Erythroblast (primary cell): ENCODE data around the gene ANP32B.
"Not testable (repeated sequence)": the region's sequence is repeated elsewhere in the genome, so short reads cannot be mapped to it uniquely, and the experiment has no call there.

ENCODE experiments used
- DNase-seq, 2 experiments: peaks; one replicate each; lab custom pipeline; 2025; lab: John Stamatoyannopoulos, UW
- GATA1 ChIP-seq: IDR thresholded peaks from 2 replicates; pipeline ENCODE4 v1.6.1; 2011; ENCODE audit warnings: low read depth, mild to moderate bottlenecking, control low read depth, low read length, moderate library complexity
- POLR2A ChIP-seq: IDR thresholded peaks from 2 replicates; pipeline ENCODE4 v1.6.1; 2011; ENCODE audit warnings: mild to moderate bottlenecking, low read length

The ANP32B gene

DNA sequence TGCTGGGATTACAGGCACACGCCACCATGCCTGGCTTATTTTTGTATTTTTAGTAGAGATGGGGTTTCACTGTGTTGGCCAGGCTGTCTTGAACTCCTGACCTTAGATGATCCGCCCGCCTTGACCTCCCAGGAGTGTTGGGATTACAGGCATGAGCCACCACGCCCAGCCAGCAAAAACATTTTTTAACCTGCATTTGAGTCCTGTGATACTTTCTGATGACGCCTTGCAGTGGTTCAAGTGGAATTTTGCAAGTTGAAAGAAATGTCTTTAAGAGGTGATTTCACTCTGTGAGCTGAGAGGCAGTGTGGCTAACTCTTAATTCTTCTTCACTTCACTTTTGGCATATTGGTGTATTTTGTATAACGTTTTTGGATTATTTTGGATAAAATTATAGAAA lies 9.1 kb downstream of the ANP32B start:
- no peak for DNase-seq
- TF ChIP-seq GATA1 (no peak), POLR2A (no peak)

- TF ChIP-seq GATA1 (no peak), POLR2A (no peak)
- DNase-seq = no peak
Measured at GRCh38 chr9:97993000-97993399, 9.9 kb downstream of the ANP32B start.

GRCh38 chr9:97994703-97995102 lies 11.6 kb downstream of the ANP32B start:
- TF ChIP-seq POLR2A = no peak
- no peak for TF ChIP-seq GATA1
- DNase-seq = no peak

DNA sequence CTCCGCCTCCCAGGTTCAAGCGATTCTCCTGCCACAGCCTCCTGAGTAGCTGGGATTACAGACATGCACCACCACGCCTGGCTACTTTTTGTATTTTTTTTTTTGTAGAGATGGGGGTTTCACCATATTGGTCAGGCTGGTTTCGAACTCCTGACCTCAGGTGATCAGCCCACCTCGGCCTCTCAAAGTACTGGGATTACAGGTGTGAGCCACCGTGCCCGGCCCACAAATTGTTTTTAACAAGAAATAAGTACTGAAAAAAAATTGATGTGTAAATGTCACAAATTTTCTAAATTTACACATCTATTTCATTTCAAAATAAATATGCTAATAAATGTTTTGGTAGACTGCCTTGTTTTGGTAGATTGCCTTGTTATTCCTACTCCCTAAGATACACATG lies 13.5 kb downstream of the ANP32B start:
- DNase-seq = not testable (repeated sequence)

DNA sequence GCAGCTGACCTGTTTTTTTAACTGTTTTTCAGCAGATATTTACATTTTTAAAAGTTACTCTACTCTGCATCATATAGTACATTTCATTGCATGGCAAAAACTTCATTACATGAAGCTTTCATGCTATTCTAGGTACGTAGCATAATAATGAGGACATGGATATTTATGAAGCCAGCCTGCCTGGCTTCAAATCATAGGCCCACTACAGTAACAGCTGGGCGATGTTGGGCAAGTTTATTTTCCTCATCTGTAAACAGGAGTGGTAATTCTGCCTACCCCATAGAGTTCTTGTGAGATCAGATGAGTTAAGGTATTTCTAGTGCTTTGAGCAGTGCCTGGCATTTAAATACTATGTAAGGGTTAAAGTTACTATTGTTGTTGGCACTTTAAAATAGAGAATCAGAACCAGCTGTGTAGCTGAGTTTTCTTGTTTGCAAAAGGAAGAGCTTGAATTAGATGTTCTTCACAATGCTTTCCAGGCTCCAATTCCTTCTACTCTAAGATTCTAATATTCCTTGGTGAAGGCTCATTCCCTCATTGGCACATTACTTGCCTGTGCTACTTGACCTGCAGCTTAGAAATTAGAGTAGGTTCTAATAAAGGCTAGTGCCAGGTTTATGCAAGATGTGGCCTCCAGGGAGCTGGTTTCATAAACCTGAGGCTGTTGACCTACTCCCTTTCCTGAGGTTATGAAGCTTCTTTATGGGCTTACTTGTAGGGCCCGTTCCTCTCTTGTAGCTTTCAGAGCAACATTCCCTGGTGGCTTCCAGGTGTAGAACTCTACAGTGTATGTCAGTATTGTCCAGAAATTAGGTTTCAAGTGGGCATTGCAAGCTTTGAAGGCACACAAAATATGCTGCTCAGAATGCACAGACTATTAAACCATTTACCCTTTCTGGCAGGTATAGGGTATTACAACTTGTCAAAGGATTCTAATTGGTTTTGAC lies 14.5 kb downstream of the ANP32B start:
- DNase-seq = no peak
- TF ChIP-seq GATA1 = no peak
- TF ChIP-seq POLR2A = no peak

GRCh38 chr9:98002808-98003207 lies 19.7 kb downstream of the ANP32B start:
- DNase-seq = no peak
- TF ChIP-seq POLR2A (no peak), GATA1 (no peak)

GRCh38 chr9:98006127-98006796 lies 23.1 kb downstream of the ANP32B start:
- TF ChIP-seq GATA1 = no peak
- no peak for TF ChIP-seq POLR2A
- DNase-seq = peak; percentile 24 to 51

DNA sequence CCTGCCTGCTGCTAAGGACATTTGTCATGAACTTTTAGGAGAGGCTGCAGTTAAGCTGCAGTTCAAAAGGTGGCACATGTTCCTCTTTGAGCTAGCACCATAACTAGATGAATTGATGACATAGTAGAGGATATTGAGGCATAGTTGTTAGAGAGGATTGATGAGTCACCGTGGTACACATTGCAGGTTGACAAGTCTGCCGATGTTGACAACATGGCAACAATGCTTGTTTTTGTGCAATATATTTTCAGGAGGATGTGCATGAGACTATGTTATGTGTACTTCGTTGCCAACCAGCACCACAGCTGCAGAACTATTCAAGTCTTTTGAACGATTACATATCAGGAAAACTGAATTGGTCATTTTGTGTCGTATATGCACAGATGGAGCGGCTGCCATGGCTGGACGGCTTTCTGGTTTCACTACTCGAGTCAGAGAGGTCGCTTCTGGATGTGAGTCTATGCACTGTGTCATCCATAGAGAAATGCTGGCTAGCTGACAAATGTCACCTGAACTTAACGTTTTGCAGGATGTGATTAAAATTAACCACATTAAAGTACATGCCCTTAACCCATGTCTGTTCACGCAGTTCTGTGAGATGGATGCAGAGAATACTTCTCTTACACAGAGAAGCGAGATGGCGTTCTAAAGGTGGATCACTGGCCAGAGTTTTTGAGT lies 24.2 kb downstream of the ANP32B start:
- peak in 1 of 2 experiments; percentile 25 for DNase-seq
- TF ChIP-seq GATA1 (no peak), POLR2A (no peak)

- no peak for DNase-seq
- TF ChIP-seq GATA1 = no peak
- no peak for TF ChIP-seq POLR2A
Measured at GRCh38 chr9:98008764-98009163, 25.6 kb downstream of the ANP32B start.

- DNase-seq = peak in 1 of 2 experiments; percentile 29
- TF ChIP-seq GATA1 (no peak), POLR2A (no peak)
Measured at GRCh38 chr9:98009437-98009836, 26.3 kb downstream of the ANP32B start.

- TF ChIP-seq POLR2A (no peak), GATA1 (no peak)
Measured at GRCh38 chr9:98009936-98010335, 26.8 kb downstream of the ANP32B start.

GRCh38 chr9:98010445-98010844 lies 27.3 kb downstream of the ANP32B start:
- DNase-seq = peak; percentile 20 to 28
- TF ChIP-seq GATA1 (no peak), POLR2A (no peak)

More at GRCh38 chr9:98009936-98010335, 26.8 kb downstream of the ANP32B start:
- DNase-seq = peak in 1 of 2 experiments; percentile 29

DNA sequence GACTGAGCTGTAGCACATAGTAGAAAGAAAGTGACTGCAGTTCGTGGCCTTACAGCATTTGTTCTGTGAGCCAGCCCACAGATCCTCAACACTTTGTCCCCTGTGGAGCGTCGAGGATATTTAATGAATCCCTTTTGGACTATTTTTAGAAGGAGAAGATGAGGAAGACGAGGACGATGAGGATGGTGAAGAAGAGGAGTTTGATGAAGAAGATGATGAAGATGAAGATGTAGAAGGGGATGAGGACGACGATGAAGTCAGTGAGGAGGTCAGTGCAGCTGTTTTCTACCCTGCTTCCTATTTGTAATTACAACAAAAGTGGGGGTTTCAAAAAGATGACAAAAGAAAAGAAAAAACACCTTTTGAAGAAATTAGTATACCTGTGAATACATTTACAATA lies 28.0 kb downstream of the ANP32B start:
- TF ChIP-seq POLR2A (no peak), GATA1 (no peak)

DNA sequence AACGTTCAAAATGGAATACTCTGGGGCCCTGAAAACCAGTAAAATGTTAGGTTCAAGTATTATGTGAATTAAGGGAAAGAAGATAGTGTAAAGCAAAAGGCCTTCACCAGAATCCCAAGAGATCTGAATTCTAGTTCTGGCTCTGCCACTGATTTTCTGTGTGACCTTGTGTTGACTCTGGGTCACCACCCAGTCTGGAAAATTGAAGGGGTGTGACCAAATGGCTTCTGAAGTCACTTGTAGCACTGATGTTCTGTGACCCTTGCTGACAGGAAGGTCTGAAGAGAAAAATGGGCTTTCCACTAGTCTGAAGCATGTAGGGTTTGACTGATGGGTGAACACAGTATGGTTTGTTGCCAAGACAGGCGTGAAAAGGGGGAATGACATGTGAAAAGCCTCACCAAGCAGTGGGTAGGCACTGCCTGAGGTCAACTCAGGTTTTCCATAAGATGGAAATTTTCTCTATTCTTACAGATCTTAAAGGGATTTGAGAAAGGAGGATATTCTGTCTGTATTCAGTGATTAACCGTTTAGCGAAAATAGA lies 33.1 kb downstream of the ANP32B start:
- no peak for TF ChIP-seq GATA1
- no peak for TF ChIP-seq POLR2A
- DNase-seq = peak in 1 of 2 experiments; percentile 22

More for the DNA sequence above, 28.0 kb downstream of the ANP32B start:
- DNase-seq = no peak
